ENCODE results near the gene SND1.

GRCh38 chr7:128031901-128032604 is 380.1 kb downstream of the SND1 start:
- TF ChIP-seq EZH2 (IDR thresholded peaks at IDR 0.05; ENCODE audit: low read length, unreplicated experiment) (no peak), CTCF (conservative IDR thresholded peaks at IDR 0.05; ENCODE audit: low read depth, low read length) (no peak), EZH2phosphoT487 (IDR thresholded peaks at IDR 0.05; ENCODE audit: borderline replicate concordance, low read length) (no peak)

All from PC-3 (cell line).